DOHH2 (cell line): ENCODE data around the gene MMP13.
"Not testable (repeated sequence)": the region's sequence is repeated elsewhere in the genome, so short reads cannot be mapped to it uniquely, and the experiment has no call there.

Source experiments
- H3F3A ChIP-seq: fragments of 200-600 bp; sonication (generic), shearing (Covaris generic); 2 replicates; pipeline ENCODE4 v1.6.0; 2016; ENCODE audit warnings: antibody characterized with exemption, mild to moderate bottlenecking; ENCODE audit not compliant: control insufficient read depth, insufficient read depth
- H3K27ac ChIP-seq: fragments of 200-600 bp; sonication (generic); 2 replicates; pipeline ENCODE4 v1.5.1; 2014; ENCODE audit warnings: low read depth, mild to moderate bottlenecking, low read length, moderate library complexity
- H3K27me3 ChIP-seq: fragments of 200-600 bp; sonication (generic); 2 replicates; pipeline ENCODE4 v1.6.1; 2014; ENCODE audit warnings: mild to moderate bottlenecking, low read length, mixed read lengths; ENCODE audit not compliant: control insufficient read depth
- H3K36me3 ChIP-seq: fragments of 200-600 bp; sonication (generic); 2 replicates; pipeline ENCODE4 v1.6.1; 2014; ENCODE audit warnings: mild to moderate bottlenecking, low read length, moderate library complexity, mixed read lengths; ENCODE audit not compliant: control insufficient read depth
- H3K4me1 ChIP-seq: fragments of 200-600 bp; sonication (generic); 2 replicates; pipeline ENCODE4 v1.6.1; 2014; ENCODE audit warnings: mild to moderate bottlenecking, low read length, mixed read lengths; ENCODE audit not compliant: control insufficient read depth
- H3K4me2 ChIP-seq: fragments of 200-600 bp; sonication (generic); 2 replicates; pipeline ENCODE4 v1.6.0; 2014; ENCODE audit warnings: mild to moderate bottlenecking, low read length, moderate library complexity
- H3K4me3 ChIP-seq: fragments of 200-600 bp; sonication (generic); 2 replicates; pipeline ENCODE4 v1.5.1; 2014; ENCODE audit warnings: mild to moderate bottlenecking, low read length, mixed read lengths
- H3K79me2 ChIP-seq: fragments of 200-600 bp; sonication (generic); 2 replicates; pipeline ENCODE4 v1.6.1; 2014; ENCODE audit warnings: mild to moderate bottlenecking, low read length, mixed read lengths; ENCODE audit not compliant: control insufficient read depth
- H3K9me2 ChIP-seq: fragments of 200-600 bp; sonication (generic); replicated peaks from 2 replicates; pipeline ENCODE4 v1.6.1; 2014; ENCODE audit warnings: mild to moderate bottlenecking, low read length, mixed read lengths; ENCODE audit not compliant: control insufficient read depth
- H3K9me3 ChIP-seq: fragments of 200-600 bp; sonication (generic); 2 replicates; pipeline ENCODE4 v1.6.1; 2014; ENCODE audit warnings: antibody characterized with exemption, low read length, mixed read lengths; ENCODE audit not compliant: control insufficient read depth, insufficient read depth
- H4K20me1 ChIP-seq: fragments of 200-600 bp; sonication (generic); 2 replicates; pipeline ENCODE4 v1.6.0; 2014; ENCODE audit warnings: low read depth, mild to moderate bottlenecking, antibody characterized with exemption, low read length, moderate library complexity; ENCODE audit not compliant: control insufficient read depth, insufficient read depth
- CTCF ChIP-seq: fragments of 200-600 bp; sonication (generic); IDR thresholded peaks from one replicate; pipeline ENCODE4 v1.5.1; 2014; ENCODE audit warnings: antibody characterized with exemption, mild to moderate bottlenecking, low read depth, low read length; ENCODE audit not compliant: poor library complexity, severe bottlenecking
- EZH2phosphoT487 ChIP-seq: fragments of 200-600 bp; sonication (generic); IDR thresholded peaks from 2 replicates; pipeline ENCODE4 v1.6.1; 2017; ENCODE audit warnings: borderline replicate concordance, mild to moderate bottlenecking, antibody characterized with exemption, low read length, moderate library complexity, mixed read lengths

Gene MMP13

GRCh38 chr11:102955624-102956023 lies at the start of gene MMP13:
MMP13 (minus strand) TSS chr11:102955732; CDS start chr11:102955705, 27 bp downstream.
- Histone ChIP-seq H3K9me2 (no peaks in the 10 kb centered on the region), H3K4me2 (no peak within 1 kb of the TSS), H3K4me1 (no peaks in the 10 kb centered on the region), H3K9me3 (no peaks in the 10 kb centered on the region), H3K4me3 (no peak within 1 kb of the TSS), H3K27ac (no peak within 1 kb of the TSS), H3K27me3 (no peaks in the 10 kb centered on the region), H4K20me1 (no peaks in the 10 kb centered on the region), H3K79me2 (no peaks in the 10 kb centered on the region), H3F3A (no peaks in the 10 kb centered on the region), H3K36me3 (no peaks in the 10 kb centered on the region)
- TF ChIP-seq EZH2phosphoT487 (no peak), CTCF (no peak)

- not testable (repeated sequence) for H3K27ac ChIP-seq, H3K4me1 ChIP-seq, H3K27me3 ChIP-seq, H3K9me3 ChIP-seq, H3K79me2 ChIP-seq, H3K9me2 ChIP-seq, H3K36me3 ChIP-seq, H3F3A ChIP-seq, H4K20me1 ChIP-seq, H3K4me2 ChIP-seq, H3K4me3 ChIP-seq
Observed at GRCh38 chr11:103004234-103004633, 48.7 kb upstream of the MMP13 start.

- no peaks in the 10 kb centered on the region for H3K79me2 ChIP-seq
- H3K27ac ChIP-seq, result no peak overlapping the region
- H3K36me3 ChIP-seq, result no peaks in the 10 kb centered on the region
- H3K4me2 ChIP-seq, result no peak overlapping the region
- no peaks in the 10 kb centered on the region for H3F3A ChIP-seq
- no peaks in the 10 kb centered on the region; the same call in 1 of the 2 replicates for H3K27me3 ChIP-seq
- H3K4me3 ChIP-seq, result no peak overlapping the region
- H3K9me2 ChIP-seq, result no peaks in the 10 kb centered on the region
- TF ChIP-seq CTCF, result no peak
- no peak for TF ChIP-seq EZH2phosphoT487
- no peaks in the 10 kb centered on the region for H3K4me1 ChIP-seq
- no peaks in the 10 kb centered on the region for H3K9me3 ChIP-seq
- H4K20me1 ChIP-seq, result no peaks in the 10 kb centered on the region
Observed at GRCh38 chr11:102994105-102994504, 38.6 kb upstream of the MMP13 start.

- Histone ChIP-seq H3K4me3 (no peak overlapping the region), H3K9me3 (no peaks in the 10 kb centered on the region), H3K79me2 (no peaks in the 10 kb centered on the region), H3K4me1 (no peaks in the 10 kb centered on the region), H3K36me3 (no peaks in the 10 kb centered on the region), H3K27ac (no peak overlapping the region), H4K20me1 (no peaks in the 10 kb centered on the region), H3F3A (no peaks in the 10 kb centered on the region), H3K27me3 (no peaks in the 10 kb centered on the region; the same call in 1 of the 2 replicates), H3K9me2 (no peaks in the 10 kb centered on the region), H3K4me2 (no peak overlapping the region)
- TF ChIP-seq EZH2phosphoT487 (no peak), CTCF (no peak)
Observed at GRCh38 chr11:102991776-102992175, 36.2 kb upstream of the MMP13 start.
